OCI-LY7 (cell line): ENCODE data around the gene EDNRB. TPM values are rescaled to one million over a fixed set of nuclear protein-coding genes. Genes with fewer than 3 reads are reported as not detected.

ENCODE experiments used
- BruUV-seq: library from RNA; stranded (reverse); fragments of 400-500 nt; replicated peaks from 2 replicates; lab custom pipeline; 2021; lab: Mats Ljungman, UMichigan
- CTCF ChIA-PET: fragments of 300-600 bp; sonication (Branson Sonifier 250); formaldehyde crosslinking; loops from one replicate; lab custom pipeline; 2022; ENCODE audit warnings: antibody characterized with exemption; ENCODE audit not compliant: unreplicated experiment; lab: Charles Lee
- POLR2A ChIA-PET: fragments of 300-600 bp; sonication (Branson Sonifier 250); formaldehyde crosslinking; loops from one replicate; lab custom pipeline; 2022; ENCODE audit warnings: antibody characterized with exemption; lab: Charles Lee
- DNase-seq: peaks from one replicate; pipeline ENCODE4 v3.0.0-alpha.2; 2015; ENCODE audit warnings: low spot score
- H2AFZ ChIP-seq: fragments of 200-600 bp; sonication (generic), shearing (Covaris generic); 2 replicates; pipeline ENCODE4 v1.6.1; 2014; ENCODE audit warnings: mild to moderate bottlenecking, antibody characterized with exemption, low read length, moderate library complexity
- H3K27ac ChIP-seq: fragments of 200-600 bp; sonication (generic); 2 replicates; pipeline ENCODE4 v1.5.1; 2014; ENCODE audit warnings: mixed run types, low read depth, mild to moderate bottlenecking, moderate library complexity, low read length, inconsistent platforms; ENCODE audit not compliant: poor library complexity, severe bottlenecking
- H3K36me3 ChIP-seq: fragments of 200-600 bp; sonication (generic); 2 replicates; pipeline ENCODE4 v1.6.1; 2014; ENCODE audit warnings: mild to moderate bottlenecking, antibody characterized with exemption, low read length, moderate library complexity, mixed read lengths; ENCODE audit not compliant: insufficient read depth
- H3K4me1 ChIP-seq: fragments of 200-600 bp; sonication (generic); 2 replicates; pipeline ENCODE4 v1.5.1; 2014; ENCODE audit warnings: mild to moderate bottlenecking, low read length; ENCODE audit not compliant: insufficient read depth, poor library complexity, severe bottlenecking
- H3K4me2 ChIP-seq: fragments of 200-600 bp; sonication (generic); 2 replicates; pipeline ENCODE4 v1.6.1; 2014; ENCODE audit warnings: mild to moderate bottlenecking, low read length
- H3K4me3 ChIP-seq: fragments of 200-600 bp; sonication (generic); 2 replicates; pipeline ENCODE4 v1.5.1; 2014; ENCODE audit warnings: mild to moderate bottlenecking, low read depth, low read length; ENCODE audit not compliant: poor library complexity, severe bottlenecking
- H3K79me2 ChIP-seq: fragments of 200-600 bp; sonication (generic); 2 replicates; pipeline ENCODE4 v1.6.1; 2016; ENCODE audit warnings: low read depth, mild to moderate bottlenecking, low read length, moderate library complexity, mixed read lengths; ENCODE audit not compliant: insufficient read depth
- H3K9me2 ChIP-seq: fragments of 200-600 bp; sonication (generic); 2 replicates; pipeline ENCODE4 v1.6.1; 2016; ENCODE audit warnings: mild to moderate bottlenecking, low read length, mixed read lengths; ENCODE audit not compliant: insufficient read depth
- H3K9me3 ChIP-seq: fragments of 200-600 bp; sonication (generic); 2 replicates; pipeline ENCODE4 v1.6.1; 2014; ENCODE audit warnings: mild to moderate bottlenecking, mixed run types, low read length, mixed read lengths
- H4K20me1 ChIP-seq: fragments of 200-600 bp; sonication (generic); 2 replicates; pipeline ENCODE4 v1.6.1; 2014; ENCODE audit warnings: mild to moderate bottlenecking, antibody characterized with exemption, low read length, moderate library complexity, mixed read lengths; ENCODE audit not compliant: insufficient read depth
- EZH2phosphoT487 ChIP-seq: fragments of 200-600 bp; sonication (generic); IDR thresholded peaks from 2 replicates; pipeline ENCODE4 v1.6.1; 2018; ENCODE audit warnings: low read depth, borderline replicate concordance, mild to moderate bottlenecking, mixed run types, antibody characterized with exemption, low read length, moderate library complexity, mixed read lengths
- intact Hi-C: fragments of 100-400 bp; cut with micrococcal nuclease; formaldehyde crosslinking; loops from one replicate; pipeline ENCODE4 v1.10.0; 2022; ENCODE audit not compliant: unreplicated experiment
- total RNA-seq, 2 experiments: library from RNA; depleted of rRNA in 1 of 2; stranded (reverse); fragments of >200 nt in 1 of 2; shearing (Covaris generic) in 1 of 2; gene quantifications; 2 replicates each; pipeline ENCODE4 v1.2.3, GENCODE V29; 2014 to 2022
- TF ChIP-seq, protein P1 (sequence below): fragments of 200-600 bp; sonication (generic); conservative IDR thresholded peaks from 2 replicates; pipeline ENCODE4 v1.5.1; 2014; ENCODE audit warnings: mild to moderate bottlenecking, antibody characterized with exemption, low read length, moderate library complexity, mixed read lengths

EDNRB gene
- total RNA-seq, 2 experiments from 2014 or later = not detected

DNA sequence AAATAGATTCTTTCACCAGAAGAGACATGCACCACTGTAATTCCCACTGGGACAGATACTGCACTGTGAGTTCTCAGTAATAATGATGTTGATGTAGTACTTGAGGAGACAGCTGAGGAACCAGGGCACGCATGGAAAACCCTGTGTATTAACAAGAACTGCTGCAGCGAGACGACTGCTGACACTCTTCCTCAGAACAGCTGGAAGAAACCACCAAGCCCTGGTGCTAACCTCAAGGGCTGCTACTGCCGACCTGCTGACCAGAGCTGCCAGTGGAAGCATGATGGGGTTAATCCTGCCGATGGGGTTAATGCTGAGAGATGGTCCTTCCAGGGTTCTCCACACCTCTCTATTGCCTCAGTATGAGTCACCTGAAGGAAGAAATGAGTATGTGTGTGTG is 45.6 kb downstream of the EDNRB start:
- H3K4me1 ChIP-seq = no peaks in the 10 kb centered on the region
- H3K4me3 ChIP-seq = no peak overlapping the region
- no peaks in the 10 kb centered on the region for H3K9me3 ChIP-seq
- DNase-seq = no peak
- no peaks in the 10 kb centered on the region for H4K20me1 ChIP-seq
- no peak overlapping the region for H3K4me2 ChIP-seq
- no peaks in the 10 kb centered on the region for H3K79me2 ChIP-seq
- intact Hi-C loops = no loop called here
- no peaks in the 10 kb centered on the region for H3K9me2 ChIP-seq
- TF ChIP-seq, protein P1, sequence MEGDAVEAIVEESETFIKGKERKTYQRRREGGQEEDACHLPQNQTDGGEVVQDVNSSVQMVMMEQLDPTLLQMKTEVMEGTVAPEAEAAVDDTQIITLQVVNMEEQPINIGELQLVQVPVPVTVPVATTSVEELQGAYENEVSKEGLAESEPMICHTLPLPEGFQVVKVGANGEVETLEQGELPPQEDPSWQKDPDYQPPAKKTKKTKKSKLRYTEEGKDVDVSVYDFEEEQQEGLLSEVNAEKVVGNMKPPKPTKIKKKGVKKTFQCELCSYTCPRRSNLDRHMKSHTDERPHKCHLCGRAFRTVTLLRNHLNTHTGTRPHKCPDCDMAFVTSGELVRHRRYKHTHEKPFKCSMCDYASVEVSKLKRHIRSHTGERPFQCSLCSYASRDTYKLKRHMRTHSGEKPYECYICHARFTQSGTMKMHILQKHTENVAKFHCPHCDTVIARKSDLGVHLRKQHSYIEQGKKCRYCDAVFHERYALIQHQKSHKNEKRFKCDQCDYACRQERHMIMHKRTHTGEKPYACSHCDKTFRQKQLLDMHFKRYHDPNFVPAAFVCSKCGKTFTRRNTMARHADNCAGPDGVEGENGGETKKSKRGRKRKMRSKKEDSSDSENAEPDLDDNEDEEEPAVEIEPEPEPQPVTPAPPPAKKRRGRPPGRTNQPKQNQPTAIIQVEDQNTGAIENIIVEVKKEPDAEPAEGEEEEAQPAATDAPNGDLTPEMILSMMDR = no peak
- TF ChIP-seq EZH2phosphoT487 = no peak
- H3K27ac ChIP-seq = no peak overlapping the region
- CTCF ChIA-PET = no interaction called here
- no TSS peak for BruUV-seq
- no peak overlapping the region for H2AFZ ChIP-seq
- POLR2A ChIA-PET = no interaction called here
- H3K36me3 ChIP-seq = no peaks in the 10 kb centered on the region

DNA sequence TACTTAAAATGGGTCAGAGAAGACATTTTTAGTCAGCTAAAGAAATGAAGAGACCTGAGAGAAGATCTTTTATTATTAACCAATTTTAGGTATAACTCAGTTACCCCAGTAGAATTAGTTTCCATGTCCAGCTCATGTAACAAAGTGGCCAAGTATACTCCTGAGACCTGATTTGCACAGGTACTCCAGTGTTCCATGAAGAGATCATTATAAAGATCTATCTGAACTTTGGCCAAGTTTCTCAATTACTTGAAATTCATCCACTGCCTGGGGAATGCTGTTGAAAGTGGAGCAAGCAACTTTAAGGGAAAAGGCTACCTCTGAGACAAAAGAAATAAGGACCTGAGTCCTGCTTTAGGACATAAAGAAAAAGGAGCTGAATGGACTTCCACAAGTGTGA is 47.0 kb downstream of the EDNRB start:
- H3K27ac ChIP-seq = no peak overlapping the region
- intact Hi-C loops = no loop called here
- ChIA-PET POLR2A (interaction anchor here (0.7 to 0.8 kb wide), 2 partner anchors 440 to 1312 kb away, joined by 3 read pairs; no protein-coding TSS in a partner anchor), CTCF (no interaction called here)
- no peaks in the 10 kb centered on the region for H3K36me3 ChIP-seq
- TF ChIP-seq, protein P1 = no peak
- TF ChIP-seq EZH2phosphoT487 = no peak
- no peaks in the 10 kb centered on the region for H3K4me1 ChIP-seq
- DNase-seq = no peak
- H3K4me2 ChIP-seq = no peak overlapping the region
- no peak overlapping the region for H3K4me3 ChIP-seq
- H3K9me2 ChIP-seq = no peaks in the 10 kb centered on the region
- no peaks in the 10 kb centered on the region for H3K79me2 ChIP-seq
- no peak overlapping the region for H2AFZ ChIP-seq
- H3K9me3 ChIP-seq = no peaks in the 10 kb centered on the region
- BruUV-seq = no TSS peak
- no peaks in the 10 kb centered on the region for H4K20me1 ChIP-seq

DNA sequence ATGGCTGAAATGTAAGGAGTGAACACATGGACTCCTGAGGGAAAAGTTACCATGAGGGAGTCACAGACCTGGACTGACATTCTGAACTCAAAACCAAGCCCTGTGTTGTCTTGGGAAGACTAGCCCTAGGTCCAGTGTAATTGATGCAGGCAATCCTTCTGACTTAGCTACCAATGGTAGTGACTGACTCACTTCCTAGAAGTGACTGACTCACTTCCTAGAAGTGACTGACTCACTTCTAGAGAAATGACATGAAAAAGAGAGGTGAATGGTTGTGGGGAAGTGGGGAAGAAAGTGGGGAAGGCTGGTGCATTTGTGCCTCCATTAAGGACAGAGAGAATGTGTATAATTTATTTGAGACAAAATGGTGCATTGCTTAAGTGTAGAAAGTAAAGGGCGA is 49.9 kb downstream of the EDNRB start:
- intact Hi-C loops = no loop called here
- DNase-seq = no peak

More for the DNA sequence above, 49.9 kb downstream of the EDNRB start:
- no TSS peak for BruUV-seq
- H2AFZ ChIP-seq = no peak overlapping the region
- no peak overlapping the region for H3K27ac ChIP-seq
- H3K4me1 ChIP-seq = no peaks in the 10 kb centered on the region
- ChIA-PET POLR2A (no interaction called here), CTCF (no interaction called here)
- H3K4me3 ChIP-seq = no peak overlapping the region
- no peaks in the 10 kb centered on the region for H3K9me2 ChIP-seq
- H4K20me1 ChIP-seq = no peaks in the 10 kb centered on the region
- H3K79me2 ChIP-seq = no peaks in the 10 kb centered on the region
- H3K9me3 ChIP-seq = no peaks in the 10 kb centered on the region
- no peak overlapping the region for H3K4me2 ChIP-seq
- no peak for TF ChIP-seq EZH2phosphoT487
- TF ChIP-seq, protein P1 = no peak
- H3K36me3 ChIP-seq = no peaks in the 10 kb centered on the region
